ENCODE measurements around the gene TMEM158.

TMEM158 gene

GRCh38 chr3:45176912-45177311, 49.2 kb downstream of the TMEM158 start:
- no peak for TF ChIP-seq TCF12 (IDR thresholded peaks at IDR 0.05; ENCODE audit: low read depth)
- TF ChIP-seq EGR1 (IDR thresholded peaks at IDR 0.05), result no peak
- no peak for TF ChIP-seq TEAD4 (IDR thresholded peaks at IDR 0.05)
- TF ChIP-seq REST (IDR thresholded peaks at IDR 0.05; ENCODE audit: low read depth), result no peak
- no peak for TF ChIP-seq ZBTB7A (IDR thresholded peaks at IDR 0.05; ENCODE audit: low read depth)
- TF ChIP-seq EP300 (IDR thresholded peaks at IDR 0.05; ENCODE audit: borderline replicate concordance), result no peak
- TF ChIP-seq YY1 (IDR thresholded peaks at IDR 0.05; ENCODE audit: low read depth), result no peak
- TF ChIP-seq RAD21 (IDR thresholded peaks at IDR 0.05; ENCODE audit: low read depth), result no peak
